GM12891 (cell line): Measurements from ENCODE around the gene ANKFN1.
"Not testable (repeated sequence)": the region's sequence is repeated elsewhere in the genome, so short reads cannot be mapped to it uniquely, and the experiment has no call there.

Experiments used
- DNase-seq: peaks from one replicate; pipeline ENCODE4 v3.0.0; 2011; ENCODE audit warnings: low spot score; ENCODE audit not compliant: insufficient read length
- FAIRE-seq: peaks from 2 replicates; lab custom pipeline; 2011; peaks lifted over from hg19 to GRCh38; lab: Jason Lieb, UNC
- PAX5 ChIP-seq: IDR thresholded peaks from 2 replicates; pipeline ENCODE4 v1.6.1; 2011; ENCODE audit warnings: low read length, moderate library complexity, mild to moderate bottlenecking; ENCODE audit not compliant: insufficient read depth, severe bottlenecking
- POLR2A ChIP-seq: IDR thresholded peaks from 2 replicates; pipeline ENCODE4 v1.6.1; 2011; ENCODE audit warnings: low read depth, low read length, control low read depth
- POLR2AphosphoS5 ChIP-seq: IDR thresholded peaks from 2 replicates; pipeline ENCODE4 v1.6.1; 2011; ENCODE audit warnings: low read depth, low read length, control low read depth
- POU2F2 ChIP-seq: IDR thresholded peaks from 2 replicates; pipeline ENCODE4 v1.6.1; 2011; ENCODE audit warnings: low read depth, mild to moderate bottlenecking, control low read depth, low read length, moderate library complexity
- SPI1 ChIP-seq: IDR thresholded peaks from 2 replicates; pipeline ENCODE4 v1.6.1; 2011; ENCODE audit warnings: low read depth, low read length, control low read depth
- TAF1 ChIP-seq: IDR thresholded peaks from 2 replicates; pipeline ENCODE4 v1.6.1; 2011; ENCODE audit warnings: low read depth, low read length, control low read depth

Gene ANKFN1

GRCh38 chr17:56351675-56352074, 198.4 kb downstream of the ANKFN1 start:
- DNase-seq (no peak), FAIRE-seq (no peak)
- no peak for TF ChIP-seq PAX5
- no peak for TF ChIP-seq POLR2A
- no peak for TF ChIP-seq TAF1
- TF ChIP-seq POLR2AphosphoS5, result no peak
- no peak for TF ChIP-seq POU2F2

DNA sequence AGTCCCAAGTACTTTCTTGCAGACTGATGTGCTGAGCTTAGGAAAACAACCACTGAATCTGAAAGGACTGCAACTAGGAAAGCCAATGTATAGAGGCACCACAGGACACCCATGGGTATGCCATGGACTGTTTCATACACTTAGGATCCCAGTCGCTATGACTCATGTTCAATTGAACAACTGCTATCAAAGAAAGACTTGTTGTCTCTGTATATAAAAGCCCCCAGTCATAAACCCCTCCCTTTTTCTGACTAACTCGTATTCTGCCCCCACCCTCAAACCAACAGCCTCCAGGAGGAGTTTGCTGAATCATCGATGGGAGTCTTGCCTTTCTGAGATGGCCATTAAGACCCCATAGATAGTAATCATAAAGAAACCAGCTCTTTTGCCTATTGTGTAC, 205.4 kb downstream of the ANKFN1 start:
- FAIRE-seq, result no peak
- TF ChIP-seq PAX5, result no peak
- no peak for TF ChIP-seq SPI1
- TF ChIP-seq POLR2AphosphoS5, result no peak
- no peak for TF ChIP-seq POU2F2
- no peak for TF ChIP-seq POLR2A
- no peak for TF ChIP-seq TAF1
- no peak for DNase-seq

DNA sequence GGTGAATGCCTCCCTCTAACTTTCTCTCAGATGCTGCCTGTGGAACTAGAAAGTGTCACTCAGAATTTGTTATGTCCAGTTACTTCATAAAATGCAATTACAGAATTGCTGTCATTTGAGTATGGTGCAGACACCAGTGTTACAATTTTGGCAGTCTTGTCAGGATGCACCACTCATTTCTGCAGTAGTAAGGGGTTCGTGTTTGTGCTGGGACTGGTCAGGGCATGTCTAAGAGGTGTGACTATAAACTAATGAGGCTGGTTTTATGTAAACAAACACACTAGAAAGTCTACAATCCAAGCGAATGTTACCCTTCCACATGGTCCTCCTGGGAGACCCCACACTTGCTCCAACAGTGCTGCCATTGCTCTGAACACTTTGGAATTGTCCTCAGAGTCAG, 206.2 kb downstream of the ANKFN1 start:
- no peak for DNase-seq
- no peak for TF ChIP-seq POLR2AphosphoS5
- no peak for TF ChIP-seq POU2F2
- TF ChIP-seq PAX5, result no peak
- no peak for TF ChIP-seq POLR2A
- no peak for TF ChIP-seq TAF1
- no peak for TF ChIP-seq SPI1
- no peak for FAIRE-seq

GRCh38 chr17:56367366-56367765, 214.1 kb downstream of the ANKFN1 start:
- FAIRE-seq (no peak), DNase-seq (no peak)
- TF ChIP-seq SPI1 (no peak), TAF1 (no peak), POLR2AphosphoS5 (no peak), PAX5 (no peak), POU2F2 (no peak), POLR2A (no peak)

DNA sequence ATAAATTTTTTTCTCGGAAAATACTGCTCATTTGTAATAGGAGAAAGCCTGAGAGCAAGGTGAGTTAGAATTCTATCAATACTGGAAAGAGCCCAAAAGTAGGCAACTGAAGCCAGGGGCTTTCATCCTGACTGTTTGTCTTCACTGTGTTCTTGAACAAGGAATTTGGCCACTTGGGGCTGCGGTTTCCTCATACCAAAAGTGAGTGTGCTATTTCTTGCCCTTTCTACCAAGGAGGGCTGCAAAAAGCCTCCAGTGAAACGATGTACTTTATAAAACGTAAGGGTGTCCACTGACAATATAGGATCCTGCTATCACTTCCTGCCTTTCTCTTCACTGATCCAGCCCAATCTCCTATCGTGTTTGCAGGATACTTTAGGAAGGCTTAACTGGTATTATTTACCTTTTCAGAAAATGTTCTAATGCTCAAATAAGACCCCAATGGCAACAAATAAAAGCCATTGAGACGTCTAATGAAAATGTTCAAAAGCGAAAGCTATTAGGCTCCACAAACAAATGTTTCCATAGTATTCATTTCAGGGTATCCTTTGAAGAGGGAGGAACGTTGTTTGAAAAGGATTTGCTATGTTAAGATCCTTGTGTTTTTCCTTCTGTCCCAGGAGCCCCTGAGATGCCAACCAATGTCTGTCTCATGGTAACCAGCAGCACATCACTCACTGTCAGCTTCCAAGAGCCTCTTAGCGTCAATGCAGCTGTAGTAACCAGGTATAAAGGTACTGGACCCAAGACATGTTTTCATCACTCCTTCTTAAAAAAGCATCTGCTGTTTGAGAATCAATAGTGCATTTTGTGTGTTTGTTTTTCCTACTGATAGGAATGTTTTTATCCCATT, 220.9 kb downstream of the ANKFN1 start:
- no peak for FAIRE-seq
- TF ChIP-seq POLR2A, result no peak
- no peak for DNase-seq

DNA sequence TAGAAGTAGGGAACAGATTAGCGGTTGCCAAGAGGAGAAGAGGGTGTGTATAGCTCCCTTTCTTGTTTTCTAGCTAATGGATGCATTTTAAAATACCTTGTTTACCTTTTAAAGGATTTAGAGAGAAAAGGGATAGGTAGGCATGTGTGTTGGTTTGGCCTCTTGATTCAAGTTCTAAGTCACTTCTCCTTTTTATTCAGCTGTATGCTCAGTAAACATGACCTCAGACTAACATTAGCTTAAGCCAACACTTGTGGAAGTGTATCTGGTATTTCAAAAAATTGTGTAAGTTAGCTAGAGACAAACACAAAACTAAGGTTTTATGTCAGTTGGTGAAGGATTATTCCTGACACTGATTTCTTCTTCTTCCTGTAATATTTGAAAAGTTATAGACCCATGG, 236.1 kb downstream of the ANKFN1 start:
- DNase-seq (no peak), FAIRE-seq (no peak)
- TF ChIP-seq POLR2A (no peak), TAF1 (no peak), POLR2AphosphoS5 (no peak), SPI1 (no peak), PAX5 (no peak)

GRCh38 chr17:56392321-56392720, 239.0 kb downstream of the ANKFN1 start:
- no peak for FAIRE-seq
- no peak for TF ChIP-seq POLR2A
- TF ChIP-seq POLR2AphosphoS5, result no peak
- TF ChIP-seq SPI1, result no peak
- no peak for TF ChIP-seq POU2F2
- no peak for TF ChIP-seq PAX5
- no peak for TF ChIP-seq TAF1
- no peak for DNase-seq

DNA sequence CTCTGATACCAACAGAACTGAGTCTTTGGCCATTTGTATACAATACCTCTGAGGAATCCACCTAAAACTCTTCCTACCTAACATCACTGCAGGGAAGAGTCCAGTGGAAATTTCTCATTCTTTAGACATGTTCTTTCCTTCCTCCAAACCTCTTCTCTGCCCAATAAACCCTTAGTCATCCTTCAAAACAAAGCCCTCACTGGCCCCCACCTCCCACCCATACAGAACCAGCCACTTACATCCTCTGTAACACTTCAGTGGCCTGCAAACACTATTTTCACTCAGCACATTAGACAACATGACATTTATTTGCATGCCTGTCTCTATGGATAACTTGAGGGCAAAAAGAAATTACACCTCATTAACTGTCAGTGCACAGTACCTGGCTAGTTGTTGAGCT, 239.9 kb downstream of the ANKFN1 start:
- no peak for FAIRE-seq
- TF ChIP-seq SPI1 (no peak), POLR2A (no peak), POLR2AphosphoS5 (no peak), POU2F2 (no peak), TAF1 (no peak), PAX5 (no peak)
- DNase-seq, result no peak

- TF ChIP-seq POU2F2, result no peak
- no peak for TF ChIP-seq TAF1
- TF ChIP-seq SPI1, result no peak
- TF ChIP-seq POLR2AphosphoS5, result no peak
- no peak for TF ChIP-seq POLR2A
- TF ChIP-seq PAX5, result no peak
- DNase-seq (no peak), FAIRE-seq (no peak)
These were observed 242.5 kb downstream of the ANKFN1 start for GRCh38 chr17:56395787-56396186.

DNA sequence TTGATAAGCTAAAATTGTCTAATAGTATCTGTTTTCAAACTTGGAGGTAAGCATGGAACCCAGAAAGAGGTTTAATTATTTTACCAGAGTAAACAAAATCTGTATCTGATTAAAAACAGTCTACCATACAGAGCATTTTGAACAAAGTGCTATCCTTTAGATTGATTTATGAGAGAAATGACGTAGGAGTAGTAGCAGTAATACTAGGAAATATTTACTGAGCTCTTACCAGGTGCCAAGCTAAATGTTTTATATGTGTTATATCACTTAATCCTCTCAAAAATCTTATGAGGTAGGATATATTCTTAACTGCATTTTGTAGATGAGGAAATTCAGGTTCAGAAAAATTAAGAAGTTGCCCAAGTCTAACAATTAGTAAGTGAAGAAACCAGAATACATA, 253.8 kb downstream of the ANKFN1 start:
- FAIRE-seq (no peak), DNase-seq (no peak)
- no peak for TF ChIP-seq POU2F2
- no peak for TF ChIP-seq PAX5
- no peak for TF ChIP-seq TAF1
- no peak for TF ChIP-seq POLR2AphosphoS5
- no peak for TF ChIP-seq POLR2A
- TF ChIP-seq SPI1, result no peak

- not testable (repeated sequence) for DNase-seq, FAIRE-seq
These were observed 259.1 kb downstream of the ANKFN1 start for GRCh38 chr17:56412356-56412755.
